ACC112 (cell line): ENCODE data around the gene KIAA0930.

Experiments used
- H2AFZ ChIP-seq: fragments of 200-600 bp; sonication (generic); one replicate; pipeline ENCODE4 v1.6.0; 2017; ENCODE audit warnings: antibody characterized with exemption, low read length; ENCODE audit not compliant: unreplicated experiment
- H3K27ac ChIP-seq: fragments of 200-600 bp; sonication (generic); 2 replicates; pipeline ENCODE4 v1.5.1; 2014; ENCODE audit warnings: low read depth, mild to moderate bottlenecking, antibody characterized with exemption, low read length, moderate library complexity
- H3K27me3 ChIP-seq: fragments of 200-600 bp; sonication (generic); 2 replicates; pipeline ENCODE4 v1.6.1; 2014; ENCODE audit warnings: mild to moderate bottlenecking, antibody characterized with exemption, low read length, moderate library complexity, mixed read lengths; ENCODE audit not compliant: insufficient read depth
- H3K36me3 ChIP-seq: fragments of 200-600 bp; sonication (generic); 2 replicates; pipeline ENCODE4 v1.6.1; 2016; ENCODE audit warnings: mild to moderate bottlenecking, antibody characterized with exemption, low read length, moderate library complexity, mixed read lengths; ENCODE audit not compliant: insufficient read depth
- H3K4me1 ChIP-seq: fragments of 200-600 bp; sonication (generic); one replicate; pipeline ENCODE4 v1.6.1; 2016; ENCODE audit warnings: low read length, mixed read lengths; ENCODE audit not compliant: insufficient read depth, unreplicated experiment, control insufficient read depth
- H3K4me3 ChIP-seq: fragments of 200-600 bp; sonication (generic); 2 replicates; pipeline ENCODE4 v1.5.1; 2014; ENCODE audit warnings: mild to moderate bottlenecking, low read depth, low read length
- H3K79me2 ChIP-seq: fragments of 200-600 bp; sonication (generic); one replicate; pipeline ENCODE4 v1.6.0; 2016; ENCODE audit warnings: low read length; ENCODE audit not compliant: control insufficient read depth, unreplicated experiment, insufficient read depth

KIAA0930 gene

DNA sequence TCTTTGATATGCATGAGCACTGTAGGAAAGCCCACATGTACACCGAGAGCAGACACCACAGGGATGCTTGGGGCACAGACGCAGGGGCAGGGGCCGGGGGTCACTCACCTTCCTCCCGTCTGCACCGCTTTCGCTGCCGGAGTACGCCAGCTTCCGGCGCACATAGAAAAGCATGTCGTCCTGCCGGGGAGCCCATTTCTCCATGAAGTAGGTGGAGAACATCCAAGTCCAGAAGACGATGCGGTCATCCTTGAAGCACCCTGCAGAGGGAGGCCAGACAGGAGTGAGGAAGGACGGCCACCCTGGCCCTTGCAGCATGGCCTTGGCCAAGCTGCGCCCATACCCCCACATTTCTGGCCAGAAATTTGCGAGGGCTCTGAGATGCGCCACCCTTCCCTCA lies 28.8 kb downstream of the KIAA0930 start:
- H3K4me1 ChIP-seq, result peaks cover 32% of the 10 kb centered on the region
- H3K36me3 ChIP-seq, result no peaks in the 10 kb centered on the region
- H3K27ac ChIP-seq, result peak overlapping the region; percentile 74
- peaks cover 13% of the 10 kb centered on the region for H3K79me2 ChIP-seq
- H3K27me3 ChIP-seq, result no peaks in the 10 kb centered on the region
- peak overlapping the region; percentile 80 for H3K4me3 ChIP-seq
- peak overlapping the region; percentile 38 for H2AFZ ChIP-seq

DNA sequence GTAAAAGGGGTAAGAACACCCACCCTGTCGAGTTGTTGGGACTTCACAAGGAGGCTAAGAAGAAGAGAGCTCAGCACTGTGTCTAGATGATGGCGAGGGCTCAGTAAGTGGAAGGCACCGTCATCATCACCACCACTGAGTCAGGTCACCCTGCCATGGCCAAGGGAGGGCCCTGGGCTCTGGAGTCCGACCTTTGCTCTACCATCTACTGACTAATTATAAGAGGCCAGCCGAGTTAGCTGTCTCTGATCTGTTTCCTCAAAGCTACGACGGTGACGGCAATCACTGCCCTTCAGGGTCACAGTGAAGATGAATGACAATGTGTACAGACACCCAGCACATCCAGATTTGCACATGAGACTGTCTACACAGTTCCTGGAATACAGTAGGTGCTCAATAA lies 29.3 kb downstream of the KIAA0930 start:
- Histone ChIP-seq H3K79me2 (peaks cover 13% of the 10 kb centered on the region), H3K36me3 (no peaks in the 10 kb centered on the region), H3K27ac (peak overlapping the region; percentile 74), H3K4me3 (peak overlapping the region; percentile 80), H3K27me3 (no peaks in the 10 kb centered on the region), H3K4me1 (peaks cover 32% of the 10 kb centered on the region), H2AFZ (peak overlapping the region; percentile 38)

DNA sequence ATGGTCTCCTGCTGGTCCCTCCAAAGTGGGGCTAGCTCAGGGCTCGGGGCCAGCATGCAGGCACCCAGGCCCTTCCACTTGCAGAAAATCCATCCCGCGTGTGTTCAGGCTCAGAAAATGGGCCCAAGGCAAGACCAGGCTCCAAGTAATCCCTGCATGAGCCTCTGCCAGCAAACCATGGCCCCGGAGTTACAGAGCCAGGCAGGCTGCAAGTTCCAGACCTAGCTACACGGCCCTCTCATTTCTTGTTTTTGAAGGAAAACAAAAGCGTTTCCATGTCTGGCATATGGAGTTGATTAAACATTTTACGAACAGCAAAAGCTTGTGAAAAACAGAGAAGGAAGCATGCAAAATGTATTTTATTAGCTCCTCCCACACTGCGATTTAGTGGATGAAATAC lies 29.7 kb downstream of the KIAA0930 start:
- peak overlapping the region; percentile 80 for H3K4me3 ChIP-seq
- peak overlapping the region; percentile 74 for H3K27ac ChIP-seq
- H3K27me3 ChIP-seq, result no peaks in the 10 kb centered on the region
- H3K4me1 ChIP-seq, result peaks cover 32% of the 10 kb centered on the region
- H3K79me2 ChIP-seq, result peaks cover 13% of the 10 kb centered on the region
- no peaks in the 10 kb centered on the region for H3K36me3 ChIP-seq
- no peak overlapping the region for H2AFZ ChIP-seq

DNA sequence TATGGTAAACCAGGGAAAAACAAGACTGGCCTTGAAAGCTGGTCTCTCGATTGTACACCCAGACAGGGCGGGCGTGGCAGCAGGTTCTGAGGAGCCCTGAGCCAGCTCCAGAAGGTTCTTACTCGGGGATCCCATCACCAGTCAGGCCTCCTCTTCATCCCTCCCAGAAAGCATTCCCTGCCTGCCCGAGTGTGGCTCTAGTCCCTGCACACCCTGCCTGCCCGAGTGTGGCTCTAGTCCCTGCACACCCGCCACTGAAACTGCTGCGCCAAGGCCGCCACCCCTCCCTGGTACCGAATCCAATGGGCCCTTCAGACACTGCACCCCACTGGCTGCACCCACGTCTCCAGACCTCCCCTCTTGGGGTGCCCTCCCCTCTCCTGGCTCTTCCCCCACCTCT lies 30.1 kb downstream of the KIAA0930 start:
- Histone ChIP-seq H3K27ac (peak overlapping the region; percentile 74; the same call in 1 of the 2 replicates), H3K36me3 (no peaks in the 10 kb centered on the region), H3K4me3 (peak overlapping the region; percentile 80; the same call in 1 of the 2 replicates), H3K27me3 (no peaks in the 10 kb centered on the region), H3K79me2 (peaks cover 13% of the 10 kb centered on the region), H3K4me1 (peaks cover 32% of the 10 kb centered on the region), H2AFZ (no peak overlapping the region)

DNA sequence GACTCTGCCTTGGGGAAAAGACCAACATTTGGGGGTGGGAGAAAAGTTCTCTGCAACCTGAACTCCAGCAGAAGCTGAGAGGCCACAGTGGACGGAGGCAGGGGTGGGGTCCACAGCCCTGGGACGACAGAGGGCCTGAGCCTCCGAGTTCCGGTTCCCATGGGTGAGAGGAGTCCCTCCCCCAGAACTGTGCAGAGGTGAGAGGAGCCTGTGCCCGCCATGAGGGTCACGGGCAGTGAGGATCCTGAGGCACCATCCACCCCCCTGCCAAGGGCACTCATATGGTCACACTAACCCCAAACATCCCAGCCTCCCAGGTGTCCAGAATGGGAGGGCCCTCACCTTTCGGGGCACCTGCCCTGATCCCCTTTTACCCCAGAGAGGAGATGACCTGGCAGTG lies 30.5 kb downstream of the KIAA0930 start:
- peaks cover 13% of the 10 kb centered on the region for H3K79me2 ChIP-seq
- no peaks in the 10 kb centered on the region for H3K36me3 ChIP-seq
- H3K27ac ChIP-seq, result no peak overlapping the region
- no peaks in the 10 kb centered on the region for H3K27me3 ChIP-seq
- H3K4me1 ChIP-seq, result peaks cover 32% of the 10 kb centered on the region
- H2AFZ ChIP-seq, result no peak overlapping the region
- H3K4me3 ChIP-seq, result no peak overlapping the region

DNA sequence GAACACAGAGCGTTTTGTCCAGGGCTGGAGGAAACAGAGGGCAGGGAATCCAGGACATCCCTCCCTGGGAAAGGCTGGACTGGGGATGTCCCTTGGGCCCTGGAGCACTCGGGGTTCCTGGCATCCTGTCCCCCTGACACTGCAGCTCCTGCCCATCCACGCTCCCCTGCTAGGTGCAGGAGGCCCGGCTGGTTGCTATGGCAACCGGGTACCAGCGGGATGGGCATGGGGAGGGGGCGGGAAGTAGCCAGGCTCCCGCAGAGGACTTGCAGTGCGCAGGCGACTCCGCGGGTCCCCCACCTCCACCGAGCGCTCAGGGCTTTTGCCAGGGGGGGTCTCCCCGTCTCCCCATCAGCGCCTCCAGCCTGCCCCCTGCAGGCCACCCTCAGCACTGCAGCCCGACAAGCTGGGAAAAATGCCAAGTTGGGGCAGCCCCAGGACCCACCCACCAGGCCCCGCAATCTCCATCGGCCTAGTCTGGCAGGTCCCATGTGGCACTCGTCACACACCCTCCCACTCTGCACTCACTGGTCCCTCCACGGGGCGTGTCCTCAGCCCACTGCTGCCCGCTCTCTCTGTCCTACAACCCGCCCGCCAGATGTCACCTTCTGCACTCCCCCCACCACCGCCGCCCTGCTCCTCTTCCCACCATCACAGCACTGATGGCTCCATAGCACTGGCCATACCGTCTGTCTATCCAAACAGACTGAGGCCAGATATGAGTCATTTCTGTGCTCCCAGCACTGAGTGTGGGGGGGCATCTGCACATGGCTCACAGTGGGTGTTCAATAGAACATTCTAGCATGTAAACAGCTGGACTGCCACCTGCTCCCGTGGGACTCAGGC lies 31.5 kb downstream of the KIAA0930 start:
- Histone ChIP-seq H3K79me2 (peaks cover 13% of the 10 kb centered on the region), H3K27me3 (no peaks in the 10 kb centered on the region), H3K4me3 (no peak overlapping the region), H3K36me3 (no peaks in the 10 kb centered on the region), H3K27ac (peak overlapping the region; percentile 37; the same call in 1 of the 2 replicates), H2AFZ (no peak overlapping the region), H3K4me1 (peaks cover 32% of the 10 kb centered on the region)

DNA sequence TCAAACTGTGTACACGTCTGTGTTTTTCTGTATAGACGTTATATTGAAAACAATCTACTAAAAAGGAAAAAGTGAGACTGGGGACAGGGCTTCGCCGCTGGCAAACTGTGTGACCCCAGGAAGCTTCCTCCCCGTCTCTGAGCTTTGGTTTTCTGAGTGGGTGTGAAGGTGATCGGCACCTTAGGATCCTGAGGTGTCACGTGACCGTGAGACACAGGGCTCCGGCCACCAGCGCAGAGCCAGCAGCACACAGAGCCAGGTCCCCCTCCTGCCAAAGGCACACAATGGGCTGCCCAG lies 32.0 kb downstream of the KIAA0930 start:
- Histone ChIP-seq H2AFZ (no peak overlapping the region), H3K27me3 (no peaks in the 10 kb centered on the region), H3K36me3 (no peaks in the 10 kb centered on the region), H3K4me1 (peaks cover 32% of the 10 kb centered on the region), H3K27ac (peak overlapping the region; percentile 19; the same call in 1 of the 2 replicates), H3K4me3 (no peak overlapping the region), H3K79me2 (peaks cover 13% of the 10 kb centered on the region)

DNA sequence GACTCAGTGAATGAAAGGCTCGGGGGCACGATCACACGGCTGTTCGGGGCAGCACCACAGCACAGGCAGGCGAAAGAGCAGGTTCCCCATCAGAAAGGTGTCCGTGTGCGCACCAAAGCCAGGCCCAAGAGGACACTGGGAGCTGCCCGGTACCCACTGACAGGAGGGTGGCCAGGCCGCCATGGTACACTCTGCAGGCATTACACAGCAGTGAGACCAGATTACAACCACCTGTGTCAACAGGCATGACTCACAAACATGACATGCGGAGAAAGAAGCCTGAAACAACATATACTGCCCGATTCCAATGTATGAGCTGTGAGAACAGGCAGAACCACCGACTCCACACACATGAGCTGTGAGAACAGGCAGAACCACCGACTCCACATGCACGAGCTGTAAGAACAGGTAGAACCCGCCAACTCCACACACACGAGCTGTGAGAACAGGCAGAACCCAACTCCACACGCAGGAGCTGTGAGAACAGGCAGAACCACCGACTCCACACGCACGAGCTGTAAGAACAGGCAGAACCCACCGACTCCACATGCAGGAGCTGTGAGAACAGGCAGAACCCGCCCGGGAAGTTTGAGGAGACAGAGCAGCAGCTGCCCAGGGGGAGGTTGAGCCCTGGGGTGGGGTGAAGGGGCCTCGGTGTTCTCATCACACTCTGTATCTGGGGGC lies 32.6 kb downstream of the KIAA0930 start:
- Histone ChIP-seq H3K27me3 (no peaks in the 10 kb centered on the region), H3K4me1 (peaks cover 28% of the 10 kb centered on the region), H3K4me3 (no peak overlapping the region), H3K79me2 (peaks cover 13% of the 10 kb centered on the region), H3K27ac (peak overlapping the region; percentile 19; the same call in 1 of the 2 replicates), H3K36me3 (no peaks in the 10 kb centered on the region), H2AFZ (no peak overlapping the region)

DNA sequence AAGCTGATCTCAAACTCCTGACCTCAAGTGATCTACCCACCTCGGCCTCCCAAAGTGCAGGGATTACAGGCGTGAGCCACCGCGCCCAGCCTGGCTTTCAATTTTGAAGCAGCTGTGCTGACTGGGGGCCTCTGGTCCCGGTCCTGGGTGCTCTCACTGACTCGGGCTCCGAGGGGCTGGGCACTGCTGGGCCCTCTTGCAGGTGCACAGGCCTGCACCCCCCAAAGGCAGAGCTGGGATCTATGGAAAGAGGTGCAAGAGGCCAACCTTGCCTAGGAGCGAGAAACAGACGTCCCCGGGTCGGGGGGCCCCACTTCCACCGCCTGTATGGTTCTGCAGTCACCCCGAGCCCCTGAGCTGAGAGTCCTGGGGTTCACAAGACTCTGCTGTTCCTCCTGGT lies 33.2 kb downstream of the KIAA0930 start:
- no peak overlapping the region for H3K4me3 ChIP-seq
- H2AFZ ChIP-seq, result no peak overlapping the region
- no peaks in the 10 kb centered on the region for H3K27me3 ChIP-seq
- H3K79me2 ChIP-seq, result peaks cover 13% of the 10 kb centered on the region
- no peaks in the 10 kb centered on the region for H3K36me3 ChIP-seq
- no peak overlapping the region for H3K27ac ChIP-seq
- peaks cover 28% of the 10 kb centered on the region for H3K4me1 ChIP-seq

DNA sequence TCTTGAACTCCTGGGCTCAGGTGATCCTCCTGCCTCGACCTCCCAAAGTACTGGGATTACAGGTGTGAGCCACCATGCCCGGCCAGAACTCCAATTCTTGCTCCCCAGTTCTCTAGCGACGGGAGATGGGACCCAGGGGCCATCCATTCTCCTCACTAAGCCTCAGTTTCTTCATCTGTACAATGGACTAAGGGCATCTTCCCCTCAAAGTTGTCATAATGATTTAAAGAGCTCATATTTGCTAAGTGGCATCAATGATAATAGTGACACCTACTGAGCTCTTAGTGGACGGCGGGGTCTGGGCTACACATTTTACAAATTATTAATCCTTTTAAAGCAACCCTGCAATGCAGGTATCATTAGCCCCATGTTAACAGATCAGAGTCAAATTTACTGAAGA lies 34.5 kb downstream of the KIAA0930 start:
- no peaks in the 10 kb centered on the region for H3K36me3 ChIP-seq
- H3K27me3 ChIP-seq, result no peaks in the 10 kb centered on the region
- no peak overlapping the region for H2AFZ ChIP-seq
- H3K4me3 ChIP-seq, result no peak overlapping the region
- H3K79me2 ChIP-seq, result peaks cover 6% of the 10 kb centered on the region
- peaks cover 20% of the 10 kb centered on the region for H3K4me1 ChIP-seq
- no peak overlapping the region for H3K27ac ChIP-seq
